Ascending aorta (tissue), 2 donors: ENCODE data around the gene KCNQ2. TPM values are rescaled to one million over a fixed set of nuclear protein-coding genes. Genes with fewer than 3 reads are reported as not detected.

Experiments
- DNase-seq, 2 donors: peaks; one replicate each; pipeline ENCODE4 v3.0.0-alpha.2; 2019; ENCODE audit warnings: low spot score in 2 of 2
- H3K27ac ChIP-seq, 2 donors: fragments of 200-600 bp; sonication (generic); one replicate each; pipeline ENCODE4 v1.5.1; 2016 to 2017; ENCODE audit warnings: mild to moderate bottlenecking in 1 of 2
- H3K27me3 ChIP-seq: fragments of 200-600 bp; sonication (generic); one replicate; pipeline ENCODE4 v1.5.1; 2017
- H3K36me3 ChIP-seq, 2 donors: fragments of 200-600 bp; sonication (generic); one replicate each; pipeline ENCODE4 v1.5.1; 2016
- H3K4me1 ChIP-seq, 2 donors: fragments of 200-600 bp; sonication (generic); one replicate each; pipeline ENCODE4 v1.5.1; 2016 to 2017; ENCODE audit warnings: mild to moderate bottlenecking in 1 of 2
- H3K4me3 ChIP-seq, 2 donors: fragments of 200-600 bp; sonication (generic); one replicate each; pipeline ENCODE4 v1.5.1; 2016 to 2017; ENCODE audit warnings: mild to moderate bottlenecking in 1 of 2
- H3K9me3 ChIP-seq, 2 donors: fragments of 200-600 bp; sonication (generic); one replicate each; pipeline ENCODE4 v1.5.1; 2016
- CTCF ChIP-seq, 3 experiments: fragments of 200-600 bp in 2 of 3; fragments of 450-650 bp in 1 of 3; sonication (generic) in 2 of 3; IDR thresholded peaks; one replicate each; pipeline ENCODE4 v1.5.1; 2016 to 2019; ENCODE audit warnings: antibody characterized with exemption in 3 of 3, mild to moderate bottlenecking in 1 of 3, moderate library complexity in 1 of 3
- intact Hi-C: fragments of 100-400 bp; cut with DNase I; formaldehyde crosslinking; loops from one replicate; pipeline ENCODE4 v1.15.1; 2023
- total RNA-seq: library from RNA; depleted of rRNA; stranded (reverse); fragments of >200 nt; gene quantifications from one replicate; pipeline ENCODE4 v1.1.0, GENCODE V29; 2016

KCNQ2 gene
- total RNA-seq, 1 donor from 2014 or later, result not detected

- intact Hi-C loops, result no loop called here
- Histone ChIP-seq H3K36me3 (no peaks in the 10 kb centered on the region), H3K27ac (no peak overlapping the region), H3K27me3 (peaks cover 4% of the 10 kb centered on the region), H3K9me3 (no peaks in the 10 kb centered on the region), H3K4me3 (no peak overlapping the region), H3K4me1 (no peaks in the 10 kb centered on the region)
- TF ChIP-seq CTCF (IDR thresholded peaks at IDR 0.05), result no peak
- DNase-seq, result no peak
Observed at GRCh38 chr20:63487781-63488241, 15.4 kb upstream of the KCNQ2 start.

DNA sequence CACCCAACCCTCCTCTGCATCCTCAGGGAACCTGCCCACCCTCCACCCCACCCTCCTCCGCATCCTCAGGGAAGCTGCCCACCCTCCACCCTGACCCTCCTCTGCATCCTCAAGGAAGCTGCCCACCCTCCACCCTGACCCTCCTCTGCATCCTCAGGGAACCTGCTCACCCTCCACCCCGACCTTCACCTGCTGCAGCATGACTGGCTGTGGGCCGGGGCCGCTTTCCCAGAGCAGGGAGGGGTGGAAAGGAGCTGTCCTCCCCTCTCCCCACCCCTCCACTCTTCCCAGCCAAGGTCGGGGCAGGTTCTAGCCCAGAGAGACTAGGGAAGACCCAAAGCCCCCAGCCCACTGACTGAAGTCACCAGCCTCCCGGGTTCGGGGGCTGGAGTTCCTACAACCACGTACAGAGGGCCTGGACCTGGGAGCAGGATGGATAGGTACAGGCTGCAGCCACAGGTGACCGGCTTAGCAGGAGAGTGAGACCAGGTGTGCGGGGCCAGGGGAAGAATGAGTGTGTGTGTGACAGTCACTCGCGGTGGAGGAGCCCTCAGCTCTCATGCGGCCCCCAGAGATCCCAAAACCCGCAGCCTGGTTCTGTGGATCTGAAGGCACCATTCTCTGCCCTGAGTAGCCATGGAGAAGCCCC, 14.8 kb upstream of the KCNQ2 start:
- Histone ChIP-seq H3K4me3 (no peak overlapping the region), H3K36me3 (no peaks in the 10 kb centered on the region), H3K27ac (no peak overlapping the region), H3K27me3 (peaks cover 4% of the 10 kb centered on the region), H3K4me1 (no peaks in the 10 kb centered on the region), H3K9me3 (no peaks in the 10 kb centered on the region)
- intact Hi-C loops, result no loop called here
- DNase-seq, result no peak
- no peak for TF ChIP-seq CTCF (IDR thresholded peaks at IDR 0.05)

GRCh38 chr20:63486300-63486855, 13.9 kb upstream of the KCNQ2 start:
- no peak for TF ChIP-seq CTCF (IDR thresholded peaks at IDR 0.05)
- H3K36me3 ChIP-seq, result no peaks in the 10 kb centered on the region
- H3K4me3 ChIP-seq, result no peak overlapping the region
- H3K27me3 ChIP-seq, result peaks cover 4% of the 10 kb centered on the region
- intact Hi-C loops, result no loop called here
- H3K9me3 ChIP-seq, result no peaks in the 10 kb centered on the region
- DNase-seq, result no peak
- no peaks in the 10 kb centered on the region for H3K4me1 ChIP-seq
- no peak overlapping the region for H3K27ac ChIP-seq

DNA sequence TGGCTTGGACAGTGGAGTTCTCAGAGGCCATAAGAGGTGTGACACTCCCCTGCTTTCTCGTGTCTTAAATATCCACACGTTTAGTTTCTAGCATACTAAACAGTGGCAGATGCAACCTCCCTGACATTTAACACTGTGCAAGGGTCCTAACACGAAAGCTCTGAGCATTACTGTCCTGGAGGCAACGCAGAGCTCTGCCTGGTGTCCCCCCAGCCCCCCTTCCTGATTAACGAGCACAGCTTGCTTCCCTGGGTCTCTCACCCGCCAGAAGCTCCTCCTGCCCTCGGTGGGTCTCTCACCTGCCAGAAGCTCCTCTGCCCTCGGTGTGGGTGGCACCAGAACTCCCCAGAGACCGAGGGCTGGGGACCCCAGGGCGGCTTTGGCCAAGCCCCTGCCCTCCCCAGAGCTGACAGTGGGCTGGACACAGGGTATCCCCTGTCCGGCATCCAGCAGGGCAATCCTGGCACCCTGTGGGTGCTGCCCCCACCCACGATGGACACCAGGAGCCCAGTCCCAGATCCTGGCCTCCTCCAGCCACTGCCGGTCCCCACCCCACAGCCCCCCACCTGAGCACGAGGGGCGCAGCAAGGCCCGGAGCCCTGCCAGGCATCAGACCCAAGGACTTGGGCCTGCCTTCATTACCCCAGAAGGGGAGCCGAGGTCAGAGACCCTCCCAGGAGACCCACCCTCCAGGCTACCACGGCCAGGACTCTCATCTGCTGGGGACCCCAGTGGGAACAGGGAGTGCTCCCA, 12.4 kb upstream of the KCNQ2 start:
- H3K9me3 ChIP-seq, result no peaks in the 10 kb centered on the region
- no peak overlapping the region for H3K27ac ChIP-seq
- H3K4me1 ChIP-seq, result no peaks in the 10 kb centered on the region
- no peak for DNase-seq
- H3K27me3 ChIP-seq, result peaks cover 4% of the 10 kb centered on the region
- TF ChIP-seq CTCF (IDR thresholded peaks at IDR 0.05), result no peak
- intact Hi-C loops, result no loop called here
- no peaks in the 10 kb centered on the region for H3K36me3 ChIP-seq
- H3K4me3 ChIP-seq, result no peak overlapping the region

- Histone ChIP-seq H3K36me3 (no peaks in the 10 kb centered on the region), H3K4me3 (no peak overlapping the region), H3K9me3 (no peaks in the 10 kb centered on the region), H3K27me3 (peaks cover 4% of the 10 kb centered on the region), H3K27ac (no peak overlapping the region), H3K4me1 (no peaks in the 10 kb centered on the region)
- intact Hi-C loops, result no loop called here
- no peak for TF ChIP-seq CTCF (IDR thresholded peaks at IDR 0.05)
- no peak for DNase-seq
Observed at GRCh38 chr20:63484236-63484635, 11.8 kb upstream of the KCNQ2 start.
